DND-41 (cell line): ENCODE data around the gene ZFP36L2.

Experiments used
- ATAC-seq: fragments of 200-7000 bp; cut with Tn5 transposase; 3 replicates; pipeline ENCODE4 v1.9.1; 2021; ENCODE audit warnings: low read depth; ENCODE audit not compliant: insufficient read depth
- DNase-seq: peaks from one replicate; pipeline ENCODE4 v3.0.0-alpha.2; 2020
- H2AFZ ChIP-seq: 2 replicates; pipeline ENCODE4 v1.6.0; 2012; ENCODE audit warnings: low read depth, low read length
- H3K27ac ChIP-seq: 2 replicates; pipeline ENCODE4 v1.5.1; 2012; ENCODE audit warnings: low read length, inconsistent platforms
- H3K27me3 ChIP-seq: fragments of 200-600 bp; sonication (generic); 2 replicates; pipeline ENCODE4 v1.6.0; 2012; ENCODE audit warnings: low read length, mild to moderate bottlenecking, inconsistent platforms; ENCODE audit not compliant: insufficient read depth, poor library complexity
- H3K36me3 ChIP-seq: 2 replicates; pipeline ENCODE4 v1.5.1; 2012; ENCODE audit warnings: low read length, inconsistent platforms; ENCODE audit not compliant: insufficient read depth
- H3K4me1 ChIP-seq: 2 replicates; pipeline ENCODE4 v1.5.1; 2012; ENCODE audit warnings: mild to moderate bottlenecking, low read length; ENCODE audit not compliant: insufficient read depth
- H3K4me2 ChIP-seq: 2 replicates; pipeline ENCODE4 v1.6.0; 2012; ENCODE audit warnings: mild to moderate bottlenecking, moderate library complexity, low read length, inconsistent platforms; ENCODE audit not compliant: insufficient read depth
- H3K4me3 ChIP-seq, 2 experiments: fragments of 200-600 bp in 1 of 2; shearing (Covaris generic) in 1 of 2; 2 replicates each; pipeline ENCODE4 v1.5.1; 2012 to 2016; ENCODE audit warnings: inconsistent platforms in 2 of 2, low read length in 2 of 2, mild to moderate bottlenecking in 2 of 2, low read depth in 1 of 2, moderate library complexity in 1 of 2
- H3K79me2 ChIP-seq: 2 replicates; pipeline ENCODE4 v1.6.0; 2012; ENCODE audit warnings: low read length, inconsistent platforms; ENCODE audit not compliant: insufficient read depth
- H3K9ac ChIP-seq: 2 replicates; pipeline ENCODE4 v1.6.0; 2012; ENCODE audit warnings: low read depth, mild to moderate bottlenecking, inconsistent platforms, low read length, moderate library complexity
- H3K9me3 ChIP-seq: 2 replicates; pipeline ENCODE4 v1.5.1; 2012; ENCODE audit warnings: low read length, moderate library complexity, mild to moderate bottlenecking, inconsistent platforms; ENCODE audit not compliant: insufficient read depth, severe bottlenecking
- H4K20me1 ChIP-seq: 2 replicates; pipeline ENCODE4 v1.6.0; 2012; ENCODE audit warnings: low read length; ENCODE audit not compliant: insufficient read depth
- EZH2 ChIP-seq: IDR thresholded peaks from 3 replicates; pipeline ENCODE4 v1.6.1; 2012; ENCODE audit warnings: borderline replicate concordance, low read depth, mild to moderate bottlenecking, moderate library complexity, low read length, inconsistent platforms; ENCODE audit not compliant: severe bottlenecking
- TF ChIP-seq, protein P1 (sequence below): IDR thresholded peaks from 2 replicates; pipeline ENCODE4 v1.5.1; 2012; ENCODE audit warnings: borderline replicate concordance, low read length, moderate library complexity, mild to moderate bottlenecking; ENCODE audit not compliant: poor library complexity, severe bottlenecking; ENCODE audit errors: extremely low read depth

Gene ZFP36L2

DNA sequence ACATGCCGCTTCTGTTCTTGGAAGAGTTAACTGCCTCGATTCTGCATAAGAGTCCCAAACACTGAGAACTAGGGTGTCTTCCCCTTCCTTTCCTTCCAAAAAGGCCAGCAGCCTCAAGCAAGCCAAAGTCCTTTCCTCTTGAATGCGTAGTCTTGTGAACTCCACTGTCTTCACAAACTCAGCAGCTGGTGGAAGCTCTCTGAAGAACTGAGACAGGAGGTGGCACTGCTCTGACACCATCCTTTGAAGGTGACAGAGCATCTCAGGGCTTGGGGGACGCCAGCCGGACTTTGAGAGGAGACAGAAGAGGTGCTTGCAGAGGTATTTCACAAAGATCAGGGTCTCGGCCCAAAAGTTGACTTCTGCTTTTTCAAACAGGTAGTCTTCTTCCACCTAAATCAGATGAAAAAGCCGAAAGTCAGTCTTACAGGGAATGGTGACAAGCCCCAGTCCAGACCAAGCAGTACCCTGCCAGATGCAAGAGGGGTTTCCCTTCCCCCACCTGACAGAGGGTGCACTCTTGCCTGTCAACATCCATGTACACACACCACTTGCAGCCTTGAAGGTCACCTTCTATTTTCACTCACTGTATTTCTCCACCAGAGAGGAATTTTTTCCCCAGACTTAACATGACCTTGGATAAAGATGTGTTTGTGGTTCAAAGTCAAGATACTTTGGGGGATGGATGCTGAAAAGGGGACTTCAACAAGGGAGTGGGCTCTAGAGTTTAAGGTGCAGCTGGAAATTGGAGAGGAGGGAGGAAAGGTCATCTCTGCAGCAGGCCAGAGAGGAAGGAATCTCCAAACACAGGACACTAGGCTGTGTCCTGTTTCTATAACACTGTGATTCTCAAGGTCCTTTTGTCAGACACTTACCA, 4.8 kb upstream of the ZFP36L2 start:
- DNase-seq = no peak
- no peak overlapping the region for H3K27ac ChIP-seq

DNA sequence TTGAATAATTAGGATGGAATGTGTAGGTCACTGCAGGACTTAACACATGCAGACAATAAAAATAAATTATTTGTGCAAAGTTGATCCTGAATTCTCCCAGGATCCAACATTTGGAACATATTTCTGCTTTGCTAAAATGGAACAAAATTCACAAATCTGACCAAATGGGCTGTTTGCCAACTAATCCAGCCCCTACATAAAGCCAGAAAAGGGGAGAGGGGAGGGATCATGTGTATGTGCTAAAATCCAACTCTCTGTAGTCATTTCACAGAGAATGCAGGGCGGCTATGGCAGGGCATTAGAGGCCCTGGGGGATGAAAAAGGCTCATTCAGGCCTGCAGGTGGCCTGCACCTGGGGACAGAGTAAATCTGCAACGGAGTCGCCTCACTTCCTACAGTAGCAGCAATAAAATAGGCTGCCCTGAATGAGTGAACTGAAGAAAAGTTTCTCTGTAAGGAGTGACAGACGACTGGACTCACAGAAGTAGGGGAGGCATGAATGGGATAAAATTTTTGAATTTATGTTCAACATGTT, 4.0 kb upstream of the ZFP36L2 start:
- Histone ChIP-seq H3K79me2 (peaks cover 32% of the 10 kb centered on the region), H3K4me2 (no peak overlapping the region), H3K27ac (no peak overlapping the region), H3K4me3 (no peak overlapping the region), H3K27me3 (no peaks in the 10 kb centered on the region), H3K4me1 (peaks cover 22% of the 10 kb centered on the region), H3K9me3 (no peaks in the 10 kb centered on the region), H3K36me3 (peaks cover 31% of the 10 kb centered on the region), H2AFZ (no peak overlapping the region), H4K20me1 (peaks cover 8% of the 10 kb centered on the region), H3K9ac (no peak overlapping the region)
- ATAC-seq = no peak
- TF ChIP-seq, protein P1, sequence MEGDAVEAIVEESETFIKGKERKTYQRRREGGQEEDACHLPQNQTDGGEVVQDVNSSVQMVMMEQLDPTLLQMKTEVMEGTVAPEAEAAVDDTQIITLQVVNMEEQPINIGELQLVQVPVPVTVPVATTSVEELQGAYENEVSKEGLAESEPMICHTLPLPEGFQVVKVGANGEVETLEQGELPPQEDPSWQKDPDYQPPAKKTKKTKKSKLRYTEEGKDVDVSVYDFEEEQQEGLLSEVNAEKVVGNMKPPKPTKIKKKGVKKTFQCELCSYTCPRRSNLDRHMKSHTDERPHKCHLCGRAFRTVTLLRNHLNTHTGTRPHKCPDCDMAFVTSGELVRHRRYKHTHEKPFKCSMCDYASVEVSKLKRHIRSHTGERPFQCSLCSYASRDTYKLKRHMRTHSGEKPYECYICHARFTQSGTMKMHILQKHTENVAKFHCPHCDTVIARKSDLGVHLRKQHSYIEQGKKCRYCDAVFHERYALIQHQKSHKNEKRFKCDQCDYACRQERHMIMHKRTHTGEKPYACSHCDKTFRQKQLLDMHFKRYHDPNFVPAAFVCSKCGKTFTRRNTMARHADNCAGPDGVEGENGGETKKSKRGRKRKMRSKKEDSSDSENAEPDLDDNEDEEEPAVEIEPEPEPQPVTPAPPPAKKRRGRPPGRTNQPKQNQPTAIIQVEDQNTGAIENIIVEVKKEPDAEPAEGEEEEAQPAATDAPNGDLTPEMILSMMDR = no peak
- no peak for TF ChIP-seq EZH2
- DNase-seq = no peak

More for the DNA sequence above, 4.8 kb upstream of the ZFP36L2 start:
- Histone ChIP-seq H3K4me3 (no peak overlapping the region), H3K4me2 (no peak overlapping the region), H4K20me1 (peaks cover under 1% of the 10 kb centered on the region; the same call in 1 of the 2 replicates), H3K79me2 (peaks cover 24% of the 10 kb centered on the region), H3K9me3 (no peaks in the 10 kb centered on the region), H3K36me3 (peaks cover 23% of the 10 kb centered on the region), H3K4me1 (peaks cover 22% of the 10 kb centered on the region), H2AFZ (no peak overlapping the region), H3K9ac (no peak overlapping the region), H3K27me3 (no peaks in the 10 kb centered on the region)
- ATAC-seq = no peak
- TF ChIP-seq, protein P1 = no peak
- no peak for TF ChIP-seq EZH2

DNA sequence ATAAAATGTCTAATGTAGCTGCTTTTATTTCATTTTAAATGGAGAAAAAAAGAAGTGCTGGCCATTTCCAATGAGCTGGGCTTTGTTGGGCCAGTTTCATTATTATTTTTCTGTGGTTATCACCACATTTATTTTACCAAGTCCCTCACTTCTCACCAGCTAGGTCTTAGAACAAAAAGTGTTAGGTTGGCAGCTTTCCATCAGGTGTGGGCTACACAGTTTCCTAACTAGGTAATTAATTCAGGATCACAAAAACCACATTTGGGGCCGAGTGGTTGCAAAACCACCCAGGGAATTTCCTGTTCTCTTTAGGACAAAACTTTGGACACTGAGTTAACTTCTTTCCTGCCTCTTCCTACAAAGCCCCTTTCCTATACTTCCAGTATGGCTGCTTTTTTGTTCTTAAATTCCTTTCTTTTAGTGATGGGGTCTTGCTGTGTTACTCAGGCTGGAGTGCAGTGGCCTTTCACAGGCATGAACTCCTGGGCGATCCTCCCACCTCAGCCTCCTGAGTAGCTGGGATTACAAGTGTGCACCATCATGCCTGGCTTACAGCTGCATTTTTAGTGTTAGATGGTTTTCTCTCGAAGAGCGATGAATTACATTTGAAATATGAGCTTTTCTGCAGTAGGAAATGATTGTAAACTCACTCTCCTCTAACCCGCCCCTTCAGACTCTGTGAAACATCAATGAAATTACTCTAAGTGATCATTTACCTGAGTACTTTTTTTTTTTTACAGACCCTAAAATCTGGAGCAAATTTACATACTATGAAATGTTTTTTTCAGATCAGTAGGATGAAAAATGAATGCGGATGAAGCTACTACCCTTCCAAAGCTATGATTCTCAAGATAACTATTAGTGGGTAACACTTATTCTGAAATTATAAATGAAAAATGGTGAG, 2.6 kb upstream of the ZFP36L2 start:
- Histone ChIP-seq H2AFZ (no peak overlapping the region), H3K36me3 (peaks cover 45% of the 10 kb centered on the region), H3K4me1 (peaks cover 22% of the 10 kb centered on the region), H4K20me1 (peaks cover 22% of the 10 kb centered on the region), H3K9ac (peak overlapping the region; percentile 99), H3K79me2 (peaks cover 46% of the 10 kb centered on the region), H3K27me3 (no peaks in the 10 kb centered on the region), H3K4me3 (peak overlapping the region in 1 of 2 experiments; percentile 70; a peak in 1 of 4 replicates), H3K9me3 (no peaks in the 10 kb centered on the region), H3K27ac (peak overlapping the region; percentile 96), H3K4me2 (peak overlapping the region; percentile 68)
- no peak for ATAC-seq
- no peak for TF ChIP-seq EZH2
- TF ChIP-seq, protein P1 = no peak
- peak; percentile 37 for DNase-seq
